Measurements from ENCODE around the gene UCK1. TPM values are rescaled to one million over a fixed set of nuclear protein-coding genes. Genes with fewer than 3 reads are reported as not detected.

UCK1 gene
- total and polyA plus RNA-seq, 2 experiments from 2014 or later = 48.8 to 57.1 TPM

DNA sequence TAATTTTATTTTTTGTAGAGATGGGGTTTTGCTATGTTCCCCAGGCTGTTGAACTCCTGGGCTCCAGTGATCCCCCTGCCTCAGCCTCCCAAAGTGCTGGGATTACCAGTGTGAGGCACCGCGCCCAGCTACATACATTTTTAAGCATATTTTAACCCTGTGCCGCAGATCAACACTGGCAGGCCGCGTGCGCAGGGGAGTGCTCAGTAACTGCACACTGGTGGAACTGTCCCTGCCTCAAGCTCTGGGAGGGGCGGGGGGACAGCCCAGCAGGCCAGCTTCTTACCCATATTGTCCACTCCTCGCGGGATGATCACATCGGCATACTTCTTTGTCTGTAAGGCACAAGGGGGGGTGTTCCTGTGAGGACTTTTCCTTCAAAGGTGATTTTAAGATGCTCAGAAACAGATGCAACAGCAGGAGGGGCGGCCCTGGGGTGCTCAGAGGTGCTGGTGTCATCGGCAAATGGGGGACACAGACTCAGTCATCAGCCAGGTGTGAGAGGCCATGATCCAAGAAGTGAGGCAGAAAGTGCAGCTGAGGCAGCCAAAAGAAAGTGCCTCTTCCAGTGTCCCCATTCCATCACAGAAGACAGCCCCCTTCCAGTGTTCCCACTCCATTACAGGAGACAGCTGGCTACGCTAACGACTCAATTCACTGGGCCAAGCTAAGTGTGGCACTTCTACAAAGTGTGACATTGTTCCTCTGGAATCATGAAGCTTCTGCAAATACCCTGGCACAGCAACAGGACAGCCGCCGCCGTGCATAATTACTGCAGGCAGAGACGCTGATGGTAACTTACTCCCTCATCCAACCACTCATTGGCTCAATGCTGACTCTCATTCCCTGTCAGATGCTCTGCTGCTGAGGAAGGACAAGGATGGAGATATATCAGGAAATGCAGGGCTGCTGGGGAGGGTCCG, 5.2 kb downstream of the UCK1 start:
- Histone ChIP-seq H3K4me1 (ENCODE audit: low read depth) (no peaks in the 10 kb centered on the region), H3K27me3 (no peaks in the 10 kb centered on the region), H3K27ac (no peak overlapping the region), H3K36me3 (peaks cover 29% of the 10 kb centered on the region), H3K4me3 (no peak overlapping the region), H3K9me3 (ENCODE audit: low read depth) (no peaks in the 10 kb centered on the region)
- TF ChIP-seq, protein P1, sequence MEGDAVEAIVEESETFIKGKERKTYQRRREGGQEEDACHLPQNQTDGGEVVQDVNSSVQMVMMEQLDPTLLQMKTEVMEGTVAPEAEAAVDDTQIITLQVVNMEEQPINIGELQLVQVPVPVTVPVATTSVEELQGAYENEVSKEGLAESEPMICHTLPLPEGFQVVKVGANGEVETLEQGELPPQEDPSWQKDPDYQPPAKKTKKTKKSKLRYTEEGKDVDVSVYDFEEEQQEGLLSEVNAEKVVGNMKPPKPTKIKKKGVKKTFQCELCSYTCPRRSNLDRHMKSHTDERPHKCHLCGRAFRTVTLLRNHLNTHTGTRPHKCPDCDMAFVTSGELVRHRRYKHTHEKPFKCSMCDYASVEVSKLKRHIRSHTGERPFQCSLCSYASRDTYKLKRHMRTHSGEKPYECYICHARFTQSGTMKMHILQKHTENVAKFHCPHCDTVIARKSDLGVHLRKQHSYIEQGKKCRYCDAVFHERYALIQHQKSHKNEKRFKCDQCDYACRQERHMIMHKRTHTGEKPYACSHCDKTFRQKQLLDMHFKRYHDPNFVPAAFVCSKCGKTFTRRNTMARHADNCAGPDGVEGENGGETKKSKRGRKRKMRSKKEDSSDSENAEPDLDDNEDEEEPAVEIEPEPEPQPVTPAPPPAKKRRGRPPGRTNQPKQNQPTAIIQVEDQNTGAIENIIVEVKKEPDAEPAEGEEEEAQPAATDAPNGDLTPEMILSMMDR (IDR thresholded peaks at IDR 0.05; ENCODE audit: low read depth, low read length) = no peak
- DNase-seq (ENCODE audit: low read depth in 1 of 2, low spot score in 1 of 2) = no peak

DNA sequence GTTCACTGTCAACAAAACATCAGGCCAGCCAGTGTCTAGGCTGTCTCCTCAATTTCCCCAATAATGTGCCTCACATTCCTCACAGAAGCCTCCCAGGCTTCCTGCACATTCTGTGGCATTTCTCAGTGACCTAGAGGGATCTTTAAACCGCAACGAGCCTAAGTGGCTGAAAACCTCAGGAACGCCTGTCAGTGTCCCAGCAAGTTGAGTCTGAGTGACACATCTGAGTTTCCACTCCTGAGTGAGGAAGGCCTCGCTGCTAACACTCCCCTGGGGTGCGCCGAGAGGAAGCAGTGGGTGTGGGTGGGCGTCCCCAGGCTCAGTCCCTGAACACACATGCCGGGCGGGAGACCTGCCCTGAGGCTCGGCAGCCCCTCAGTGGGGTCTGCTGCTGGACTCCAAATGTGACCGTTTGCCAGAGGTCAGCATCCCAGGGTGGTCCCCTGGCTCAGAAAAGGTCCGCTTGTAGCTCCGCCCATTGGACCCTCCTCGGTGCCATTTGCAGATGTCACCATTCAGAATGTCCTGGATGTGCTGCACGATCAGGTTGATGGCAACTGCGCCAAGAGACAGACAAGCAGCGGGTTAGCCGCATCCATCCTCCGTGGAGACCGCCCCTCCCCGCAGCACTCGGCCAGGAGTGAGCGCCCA, 6.3 kb downstream of the UCK1 start:
- no peak for DNase-seq (ENCODE audit: low read depth in 1 of 2, low spot score in 1 of 2)
- Histone ChIP-seq H3K27me3 (no peaks in the 10 kb centered on the region), H3K9me3 (ENCODE audit: low read depth) (no peaks in the 10 kb centered on the region), H3K4me1 (ENCODE audit: low read depth) (no peaks in the 10 kb centered on the region), H3K27ac (peak overlapping the region; percentile 68), H3K4me3 (no peak overlapping the region), H3K36me3 (peaks cover 39% of the 10 kb centered on the region)
- TF ChIP-seq, protein P1 (IDR thresholded peaks at IDR 0.05; ENCODE audit: low read depth, low read length) = no peak

DNA sequence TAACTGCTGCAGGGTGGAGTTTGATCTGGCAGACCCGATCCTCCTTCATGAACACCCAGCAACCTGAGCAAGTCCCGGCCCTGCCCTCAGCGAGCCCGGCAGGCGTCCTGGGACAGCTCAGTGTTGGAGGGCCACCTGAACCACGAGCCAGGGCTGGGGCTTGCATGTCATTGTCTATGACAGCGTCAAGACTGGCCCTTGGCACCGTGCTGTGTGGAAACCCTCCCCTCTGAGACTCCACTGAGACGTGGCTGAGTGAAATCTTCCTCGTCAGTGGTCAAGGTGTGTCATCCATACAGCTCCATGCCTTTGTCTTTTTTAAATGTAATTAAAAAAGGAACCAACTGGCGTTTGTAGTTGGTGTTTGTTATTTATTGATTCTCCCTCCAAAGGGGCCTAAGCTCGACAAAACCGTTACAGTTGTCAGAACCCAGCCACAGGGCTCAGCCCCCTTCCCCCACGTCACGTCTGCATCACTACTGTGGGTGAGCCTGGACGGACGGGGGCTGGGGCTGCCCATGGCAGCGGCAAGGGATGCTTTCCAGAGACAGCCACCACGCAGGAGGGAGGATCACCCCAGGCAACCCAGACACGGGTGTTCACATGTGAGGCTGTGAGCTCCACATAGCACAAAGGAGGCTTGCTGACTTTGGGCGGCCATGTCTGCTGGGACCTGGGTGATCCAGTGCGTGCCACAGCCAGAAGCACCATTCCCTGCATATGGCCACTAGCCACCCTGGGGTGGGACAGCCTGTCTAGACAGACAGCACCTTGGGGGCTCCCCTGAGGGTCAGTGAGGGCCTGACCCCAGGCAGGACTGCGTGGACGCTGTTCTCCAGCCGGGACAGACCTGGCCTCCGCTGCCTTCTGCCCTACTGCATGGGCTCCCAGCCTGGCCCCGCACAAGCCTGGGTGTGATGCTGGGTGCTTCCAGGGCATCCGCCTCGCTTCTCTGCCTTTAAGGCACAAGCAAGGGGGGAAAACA, 7.3 kb downstream of the UCK1 start:
- TF ChIP-seq, protein P1 (IDR thresholded peaks at IDR 0.05; ENCODE audit: low read depth, low read length) = no peak
- no peaks in the 10 kb centered on the region for H3K9me3 ChIP-seq (ENCODE audit: low read depth)
- H3K36me3 ChIP-seq = peaks cover 47% of the 10 kb centered on the region
- H3K27ac ChIP-seq = peak overlapping the region; percentile 68
- H3K4me3 ChIP-seq = no peak overlapping the region
- H3K4me1 ChIP-seq (ENCODE audit: low read depth) = no peaks in the 10 kb centered on the region
- H3K27me3 ChIP-seq = no peaks in the 10 kb centered on the region
- no peak for DNase-seq (ENCODE audit: low read depth in 1 of 2, low spot score in 1 of 2)

DNA sequence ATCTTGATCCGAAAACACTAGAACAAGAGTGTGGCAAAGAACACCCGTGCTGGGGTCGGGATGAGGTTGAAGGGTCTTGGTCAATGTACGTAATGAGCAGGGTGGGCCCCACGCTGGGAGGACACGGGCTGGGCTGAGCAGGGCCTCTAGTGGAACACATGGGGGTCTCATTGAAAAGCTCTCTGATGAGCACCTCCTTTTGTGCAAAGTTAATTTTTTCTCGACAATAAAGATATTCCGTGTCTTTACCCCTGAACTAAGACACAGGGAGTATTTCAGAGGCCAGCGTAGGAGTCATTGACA, 8.0 kb downstream of the UCK1 start:
- H3K4me3 ChIP-seq = no peak overlapping the region
- no peaks in the 10 kb centered on the region for H3K9me3 ChIP-seq (ENCODE audit: low read depth)
- H3K27me3 ChIP-seq = no peaks in the 10 kb centered on the region
- H3K36me3 ChIP-seq = peaks cover 46% of the 10 kb centered on the region
- no peak overlapping the region for H3K27ac ChIP-seq
- TF ChIP-seq, protein P1 (IDR thresholded peaks at IDR 0.05; ENCODE audit: low read depth, low read length) = no peak
- peaks cover 2% of the 10 kb centered on the region for H3K4me1 ChIP-seq (ENCODE audit: low read depth)
- DNase-seq (ENCODE audit: low read depth in 1 of 2, low spot score in 1 of 2) = no peak
